ENCODE results near the gene TYK2. TPM values are rescaled to one million over a fixed set of nuclear protein-coding genes. Genes with fewer than 3 reads are reported as not detected.

TYK2 gene
- total and polyA plus RNA-seq, 9 of the 15 experiments (the other 6 are each of a cell fraction or from before 2014, with no cell fraction given) = 15.0 to 182 (median 85.9) TPM

GRCh38 chr19:10332965-10333757 is 47.2 kb downstream of the TYK2 start, which contains the start of gene RAVER1 (continued):
- TF ChIP-seq YY1 (IDR thresholded peaks at IDR 0.05; ENCODE audit: borderline replicate concordance in 1 of 3, control insufficient read depth in 1 of 3, extremely low read depth in 1 of 3, insufficient read depth in 3 of 3, insufficient read length in 1 of 3, insufficient replicate concordance in 2 of 3, low read depth in 1 of 3, low read length in 2 of 3) = peak; percentile 79 to 98 (median 96)
- TF ChIP-seq POLR2G (IDR thresholded peaks at IDR 0.05; ENCODE audit: low read depth, low read length) = peak; percentile 99
- TF ChIP-seq ZNF436 (CRISPR knock-in tag; IDR thresholded peaks at IDR 0.05) = no peak
- peak; percentile 36; the same call in 1 of the 2 replicates for TF ChIP-seq GATA2 (CRISPR knock-in tag; IDR thresholded peaks at IDR 0.05)
- TF ChIP-seq, protein P1, sequence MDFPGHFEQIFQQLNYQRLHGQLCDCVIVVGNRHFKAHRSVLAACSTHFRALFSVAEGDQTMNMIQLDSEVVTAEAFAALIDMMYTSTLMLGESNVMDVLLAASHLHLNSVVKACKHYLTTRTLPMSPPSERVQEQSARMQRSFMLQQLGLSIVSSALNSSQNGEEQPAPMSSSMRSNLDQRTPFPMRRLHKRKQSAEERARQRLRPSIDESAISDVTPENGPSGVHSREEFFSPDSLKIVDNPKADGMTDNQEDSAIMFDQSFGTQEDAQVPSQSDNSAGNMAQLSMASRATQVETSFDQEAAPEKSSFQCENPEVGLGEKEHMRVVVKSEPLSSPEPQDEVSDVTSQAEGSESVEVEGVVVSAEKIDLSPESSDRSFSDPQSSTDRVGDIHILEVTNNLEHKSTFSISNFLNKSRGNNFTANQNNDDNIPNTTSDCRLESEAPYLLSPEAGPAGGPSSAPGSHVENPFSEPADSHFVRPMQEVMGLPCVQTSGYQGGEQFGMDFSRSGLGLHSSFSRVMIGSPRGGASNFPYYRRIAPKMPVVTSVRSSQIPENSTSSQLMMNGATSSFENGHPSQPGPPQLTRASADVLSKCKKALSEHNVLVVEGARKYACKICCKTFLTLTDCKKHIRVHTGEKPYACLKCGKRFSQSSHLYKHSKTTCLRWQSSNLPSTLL (IDR thresholded peaks at IDR 0.05) = no peak
- no peak for TF ChIP-seq RBM34 (IDR thresholded peaks at IDR 0.05; ENCODE audit: borderline replicate concordance, insufficient read depth, low read length)
- 0 out of 2 replicates have a peak, but pooled peaks have one; percentile 35 for TF ChIP-seq TARDBP (IDR thresholded peaks at IDR 0.05)
- no peak for TF ChIP-seq WHSC1 (IDR thresholded peaks at IDR 0.05; ENCODE audit: low read length)
- no peak for TF ChIP-seq MAFG (tag; conservative IDR thresholded peaks at IDR 0.05)
- no peak for TF ChIP-seq KLF16 (IDR thresholded peaks at IDR 0.05)
- no peak for TF ChIP-seq ZNF224 (CRISPR knock-in tag; IDR thresholded peaks at IDR 0.05)
- no peak for TF ChIP-seq CBX8 (IDR thresholded peaks at IDR 0.05; ENCODE audit: borderline replicate concordance, extremely low read depth, low read depth, low read length, poor library complexity, severe bottlenecking)
- TF ChIP-seq ZNF778 (CRISPR knock-in tag; IDR thresholded peaks at IDR 0.05) = no peak
- TF ChIP-seq, protein P2, sequence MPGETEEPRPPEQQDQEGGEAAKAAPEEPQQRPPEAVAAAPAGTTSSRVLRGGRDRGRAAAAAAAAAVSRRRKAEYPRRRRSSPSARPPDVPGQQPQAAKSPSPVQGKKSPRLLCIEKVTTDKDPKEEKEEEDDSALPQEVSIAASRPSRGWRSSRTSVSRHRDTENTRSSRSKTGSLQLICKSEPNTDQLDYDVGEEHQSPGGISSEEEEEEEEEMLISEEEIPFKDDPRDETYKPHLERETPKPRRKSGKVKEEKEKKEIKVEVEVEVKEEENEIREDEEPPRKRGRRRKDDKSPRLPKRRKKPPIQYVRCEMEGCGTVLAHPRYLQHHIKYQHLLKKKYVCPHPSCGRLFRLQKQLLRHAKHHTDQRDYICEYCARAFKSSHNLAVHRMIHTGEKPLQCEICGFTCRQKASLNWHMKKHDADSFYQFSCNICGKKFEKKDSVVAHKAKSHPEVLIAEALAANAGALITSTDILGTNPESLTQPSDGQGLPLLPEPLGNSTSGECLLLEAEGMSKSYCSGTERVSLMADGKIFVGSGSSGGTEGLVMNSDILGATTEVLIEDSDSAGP (CRISPR knock-in tag; IDR thresholded peaks at IDR 0.05) = peak; percentile 81; the same call in 1 of the 2 replicates
- TF ChIP-seq ZNF518B (CRISPR knock-in tag; IDR thresholded peaks at IDR 0.05) = no peak
- TF ChIP-seq ZNF551 (CRISPR knock-in tag; IDR thresholded peaks at IDR 0.05) = no peak
- TF ChIP-seq HOXB6 (CRISPR knock-in tag; IDR thresholded peaks at IDR 0.05; ENCODE audit: borderline replicate concordance) = no peak
- TF ChIP-seq NBN (IDR thresholded peaks at IDR 0.05; ENCODE audit: low read depth) = no peak
- TF ChIP-seq CREB1 (IDR thresholded peaks at IDR 0.05) = peak; percentile 44; the same call in 1 of the 2 replicates
- peak; percentile 65 for TF ChIP-seq CREB1 (CRISPR knock-in tag; IDR thresholded peaks at IDR 0.05)
- peak; percentile 53; the same call in 1 of the 2 replicates for TF ChIP-seq MXI1 (IDR thresholded peaks at IDR 0.05; ENCODE audit: low read depth, low read length)

Data from K562 (cell line).